Suppressor macrophage treated with lipopolysaccharide for 4 hours (primary cell): ENCODE results near the gene ZNF695.

ENCODE experiments used
- DNase-seq: peaks from one replicate; pipeline ENCODE4 v3.0.0-alpha.2; 2020

Gene ZNF695

DNA sequence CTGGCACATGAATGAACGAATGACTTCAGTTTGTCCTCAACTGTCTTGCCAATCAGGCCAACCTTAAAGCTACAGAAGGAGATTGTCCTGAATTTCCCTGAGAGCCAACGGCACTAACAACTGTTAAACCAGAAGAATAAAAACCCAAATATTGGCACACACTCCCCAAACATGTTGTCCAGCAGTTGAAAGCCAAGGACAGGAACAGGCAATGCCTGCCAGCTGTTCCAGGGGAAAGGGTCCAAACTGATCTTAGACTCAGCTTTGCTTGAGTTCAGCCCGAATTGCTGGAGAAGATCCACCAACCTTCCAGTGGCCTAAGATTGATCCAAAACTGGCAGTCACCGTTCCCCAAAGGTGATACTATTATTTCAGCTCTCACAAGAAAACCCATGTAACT is 53.7 kb downstream of the ZNF695 start:
- no peak for DNase-seq

DNA sequence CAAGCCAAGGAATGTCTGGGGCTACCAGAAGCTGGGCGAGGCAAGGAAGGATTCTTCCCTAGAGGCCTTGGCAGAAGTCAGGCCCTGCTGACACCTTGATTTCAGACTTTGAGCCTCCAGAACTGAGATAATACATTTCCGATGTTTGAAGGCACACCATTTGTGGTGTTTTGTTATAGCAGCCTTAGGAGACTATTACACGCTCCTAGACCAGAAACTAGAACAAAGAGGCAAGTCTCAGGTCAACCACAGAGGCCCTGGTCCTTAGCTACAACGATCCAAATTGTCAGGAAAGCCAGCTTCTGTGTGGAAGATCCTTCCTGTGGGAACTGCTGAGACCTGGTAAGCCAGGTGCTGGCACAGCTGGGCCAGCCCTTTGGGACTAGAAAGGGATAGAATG is 56.4 kb downstream of the ZNF695 start:
- DNase-seq = no peak

DNA sequence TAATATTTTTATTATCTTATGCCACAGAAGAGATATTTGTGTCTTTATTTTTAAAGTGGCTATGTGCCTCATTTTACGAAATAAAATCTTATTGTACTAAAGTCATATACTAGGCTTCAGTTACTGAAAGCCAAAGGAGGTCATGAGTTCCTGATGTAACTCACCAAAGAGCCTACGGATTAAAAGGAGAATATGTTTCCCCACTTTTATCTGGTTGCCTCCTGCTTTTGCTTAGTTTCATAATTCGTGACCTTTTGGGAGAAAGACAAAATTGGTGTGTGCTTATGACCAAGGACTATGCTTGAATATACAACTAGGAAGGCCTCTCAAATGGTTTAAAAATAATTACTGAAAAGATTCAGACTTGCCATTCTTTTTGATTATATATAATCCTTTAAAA is 57.9 kb downstream of the ZNF695 start:
- DNase-seq = peak; percentile 50

DNA sequence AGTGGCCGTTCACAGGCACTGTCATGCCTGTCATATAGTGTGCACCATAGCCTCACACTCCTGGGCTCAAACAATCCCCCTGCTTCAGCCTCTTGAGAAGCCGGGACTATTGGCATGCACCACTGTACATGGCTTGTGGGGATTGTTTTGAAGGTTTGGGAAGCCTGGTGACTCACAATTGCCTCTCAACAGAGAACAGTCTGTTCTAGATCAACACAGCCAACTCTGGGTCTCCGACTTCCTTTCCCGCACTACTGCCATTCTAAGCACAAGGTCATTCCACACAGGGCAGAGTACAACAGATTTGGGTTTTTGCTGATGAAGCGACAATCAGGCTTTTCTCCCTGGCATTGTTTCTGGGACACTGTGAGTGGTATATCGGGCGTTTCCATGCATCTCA is 60.6 kb downstream of the ZNF695 start:
- DNase-seq = no peak

GRCh38 chr1:246946366-246946765 is 61.5 kb downstream of the ZNF695 start:
- no peak for DNase-seq
